Measurements from ENCODE around the gene FOXP1.
"Not testable (repeated sequence)": the region's sequence is repeated elsewhere in the genome, so short reads cannot be mapped to it uniquely, and the experiment has no call there.

The FOXP1 gene

GRCh38 chr3:71045917-71046282 is 537.6 kb downstream of the FOXP1 start:
- DNase-seq = no peak

DNA sequence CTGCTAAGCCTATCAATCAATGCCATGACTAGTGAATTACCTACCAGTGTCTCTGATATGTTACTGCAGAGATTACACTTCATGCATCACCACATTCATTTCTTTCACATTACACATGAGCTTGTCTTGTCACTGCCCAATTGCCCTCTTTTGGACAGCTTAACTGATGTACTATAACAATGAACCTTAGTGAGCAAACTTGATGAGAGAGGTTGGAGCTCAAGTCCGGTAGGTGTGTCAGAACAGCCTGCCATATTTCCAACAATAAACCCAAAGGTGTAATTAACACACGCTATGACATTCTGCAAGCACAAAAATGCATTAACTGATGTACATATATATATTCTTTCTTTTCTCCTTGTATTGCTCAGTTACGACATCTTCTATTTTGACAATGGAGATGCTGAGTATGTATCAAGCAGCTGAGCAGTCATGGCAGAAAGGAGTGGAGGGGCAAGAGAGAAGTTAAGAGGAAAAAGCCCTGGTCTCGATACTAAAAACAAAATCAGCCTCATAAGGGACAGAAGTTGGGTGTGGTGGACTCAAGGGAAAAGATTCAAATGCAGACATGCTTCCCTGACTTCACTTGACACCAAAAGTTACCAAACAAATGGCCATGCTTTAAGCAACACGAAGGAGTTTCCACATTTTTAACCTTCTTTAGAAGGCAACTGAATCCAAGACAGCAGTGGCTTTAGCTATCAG is 538.2 kb downstream of the FOXP1 start:
- no peak for DNase-seq

DNA sequence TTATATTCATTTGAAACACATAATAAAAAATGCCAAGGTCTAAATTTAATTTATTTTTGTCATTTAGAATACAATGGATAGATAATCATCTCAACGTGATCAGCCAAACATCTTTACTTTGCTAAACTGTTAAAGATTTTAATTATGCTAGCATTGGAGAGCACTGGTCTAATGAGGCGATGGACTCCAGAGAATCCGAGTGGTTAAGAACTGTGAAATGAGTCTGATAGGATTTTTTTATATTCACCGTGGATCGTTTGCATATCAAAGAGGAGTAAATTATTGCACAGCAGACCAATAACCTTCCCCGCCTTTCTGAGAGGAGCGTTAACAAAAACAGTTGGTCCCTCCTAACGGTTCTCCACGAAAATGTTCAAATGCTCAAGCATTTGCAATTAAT is 540.8 kb downstream of the FOXP1 start:
- no peak for DNase-seq

- DNase-seq = no peak
Observed at GRCh38 chr3:71041371-71041770, 542.2 kb downstream of the FOXP1 start.

DNA sequence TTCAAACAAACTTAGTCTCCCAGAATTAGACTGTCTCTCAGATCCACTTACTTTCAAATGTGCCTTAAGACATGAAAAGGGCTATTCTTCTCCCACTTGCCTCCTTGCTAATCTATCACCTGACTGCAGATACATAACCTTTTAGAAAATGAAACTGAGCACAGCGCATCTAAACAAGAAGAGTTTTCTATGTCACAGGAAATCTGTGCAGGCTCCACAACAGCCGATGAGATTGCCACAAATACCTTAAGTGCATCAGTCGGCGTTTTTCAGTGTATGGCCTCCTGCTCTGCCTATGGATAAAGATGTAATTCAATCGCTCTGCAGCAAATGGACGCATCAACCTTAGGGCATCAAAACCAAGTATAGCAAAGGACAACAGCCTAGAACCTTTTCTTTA is 544.2 kb downstream of the FOXP1 start:
- DNase-seq = no peak

GRCh38 chr3:71037775-71038174 is 545.8 kb downstream of the FOXP1 start:
- DNase-seq = no peak

DNA sequence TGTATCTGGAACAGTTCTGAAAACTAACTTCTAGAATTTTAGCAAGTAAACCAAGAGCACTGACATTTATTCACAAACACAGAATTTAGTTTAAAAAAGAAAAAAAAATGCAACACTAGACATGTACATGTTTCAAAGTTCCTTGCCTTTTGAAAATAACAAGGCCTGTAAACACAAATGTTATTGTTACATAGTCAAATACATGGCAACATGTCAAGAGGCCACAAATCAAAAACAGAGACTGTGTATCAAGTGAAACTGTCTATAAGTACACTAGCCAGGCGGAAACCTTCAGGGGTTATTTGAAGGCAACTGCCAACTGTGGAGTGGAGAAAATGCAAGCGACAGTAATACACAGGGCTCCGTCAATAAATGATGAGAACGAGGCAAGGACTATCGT is 547.6 kb downstream of the FOXP1 start:
- no peak for DNase-seq

DNA sequence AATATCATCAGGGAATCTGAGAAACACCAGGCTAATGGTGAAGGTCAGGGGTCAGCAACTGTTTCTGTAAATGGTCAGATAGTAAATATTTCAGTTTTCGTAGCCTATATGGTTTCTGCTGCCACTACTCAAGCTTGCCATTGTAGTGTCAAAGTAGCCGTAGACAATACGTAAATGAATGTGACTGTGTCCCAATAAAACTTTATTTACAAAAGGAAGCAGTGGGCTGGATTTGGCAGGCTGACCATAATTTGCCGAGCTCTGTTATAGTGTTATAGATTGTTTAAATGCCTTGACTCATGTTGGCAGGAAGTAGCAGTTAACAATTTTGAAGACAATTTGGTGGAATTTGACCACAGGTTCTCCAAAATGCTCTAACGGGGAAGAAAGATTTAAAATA is 548.2 kb downstream of the FOXP1 start:
- no peak for DNase-seq

GRCh38 chr3:71033681-71034220 is 549.8 kb downstream of the FOXP1 start:
- DNase-seq = no peak

DNA sequence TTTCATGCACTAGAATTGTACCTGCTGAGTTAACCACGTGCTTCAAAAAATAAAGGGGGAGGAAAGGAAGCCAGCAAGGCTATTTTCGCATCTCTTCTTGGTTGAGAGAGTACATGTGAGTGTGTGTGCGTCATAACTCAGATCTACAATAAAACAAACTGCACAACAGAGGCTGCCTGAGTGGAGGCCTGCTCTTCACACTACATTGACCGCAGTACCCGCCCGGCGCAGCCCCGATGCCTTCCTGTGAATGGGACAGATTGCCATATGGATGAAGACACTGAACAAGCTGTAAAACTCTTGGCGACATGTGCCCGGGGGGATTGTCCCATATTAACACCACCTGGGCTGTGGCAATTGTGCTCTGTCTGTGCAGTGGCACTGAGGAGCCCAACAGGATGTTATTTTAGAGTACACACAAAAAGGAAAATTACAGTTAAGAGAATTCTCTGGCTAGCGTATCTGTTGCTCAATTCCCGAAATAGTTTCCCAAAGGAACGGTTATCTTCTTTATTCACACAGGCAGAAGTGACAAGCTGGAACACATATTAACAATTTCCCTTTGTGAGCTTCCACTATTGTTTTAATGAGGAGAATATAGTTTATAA is 551.5 kb downstream of the FOXP1 start:
- DNase-seq = no peak

GRCh38 chr3:71031181-71031580 is 552.3 kb downstream of the FOXP1 start:
- no peak for DNase-seq

- DNase-seq = no peak
Observed at GRCh38 chr3:71030748-71031147, 552.8 kb downstream of the FOXP1 start.

DNA sequence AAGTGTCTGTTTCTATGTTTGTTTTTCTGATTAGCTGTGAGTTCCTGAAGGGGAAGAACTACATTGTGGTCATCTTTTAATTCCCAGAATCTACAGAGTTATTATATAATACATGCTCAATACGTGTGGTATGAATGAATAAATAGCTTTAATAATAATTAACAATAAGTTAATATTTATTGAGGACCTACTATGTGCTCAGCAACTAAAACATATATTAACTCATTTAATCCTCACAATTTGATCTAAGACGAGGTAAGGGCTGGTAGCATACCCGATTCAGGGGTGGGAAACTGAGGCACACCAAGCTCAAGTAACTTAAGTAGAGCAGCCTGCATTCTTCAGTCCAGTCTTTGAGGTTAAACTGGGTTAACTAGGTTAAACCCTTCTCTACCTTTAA is 553.8 kb downstream of the FOXP1 start:
- no peak for DNase-seq

- DNase-seq = no peak
Observed at GRCh38 chr3:71028802-71029201, 554.7 kb downstream of the FOXP1 start.

DNA sequence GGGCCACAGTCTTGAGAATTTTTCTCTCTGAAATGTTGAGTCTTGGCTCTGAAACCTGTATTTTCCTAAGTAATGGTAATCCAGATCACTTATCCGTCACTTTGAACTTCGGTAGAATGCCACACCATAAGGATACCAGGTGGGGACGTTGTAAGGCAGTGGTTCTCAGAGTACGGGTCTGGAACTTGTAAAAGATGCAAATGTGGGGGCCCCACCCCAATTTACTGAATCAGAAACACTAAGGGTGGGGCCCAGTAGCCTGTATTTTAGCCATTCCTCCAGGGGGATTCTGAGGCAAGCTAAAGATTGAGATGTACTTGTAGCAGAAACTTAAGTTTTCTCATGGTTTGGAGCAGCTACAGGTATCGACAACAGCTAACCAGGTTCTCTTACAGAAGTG is 555.3 kb downstream of the FOXP1 start:
- no peak for DNase-seq

DNA sequence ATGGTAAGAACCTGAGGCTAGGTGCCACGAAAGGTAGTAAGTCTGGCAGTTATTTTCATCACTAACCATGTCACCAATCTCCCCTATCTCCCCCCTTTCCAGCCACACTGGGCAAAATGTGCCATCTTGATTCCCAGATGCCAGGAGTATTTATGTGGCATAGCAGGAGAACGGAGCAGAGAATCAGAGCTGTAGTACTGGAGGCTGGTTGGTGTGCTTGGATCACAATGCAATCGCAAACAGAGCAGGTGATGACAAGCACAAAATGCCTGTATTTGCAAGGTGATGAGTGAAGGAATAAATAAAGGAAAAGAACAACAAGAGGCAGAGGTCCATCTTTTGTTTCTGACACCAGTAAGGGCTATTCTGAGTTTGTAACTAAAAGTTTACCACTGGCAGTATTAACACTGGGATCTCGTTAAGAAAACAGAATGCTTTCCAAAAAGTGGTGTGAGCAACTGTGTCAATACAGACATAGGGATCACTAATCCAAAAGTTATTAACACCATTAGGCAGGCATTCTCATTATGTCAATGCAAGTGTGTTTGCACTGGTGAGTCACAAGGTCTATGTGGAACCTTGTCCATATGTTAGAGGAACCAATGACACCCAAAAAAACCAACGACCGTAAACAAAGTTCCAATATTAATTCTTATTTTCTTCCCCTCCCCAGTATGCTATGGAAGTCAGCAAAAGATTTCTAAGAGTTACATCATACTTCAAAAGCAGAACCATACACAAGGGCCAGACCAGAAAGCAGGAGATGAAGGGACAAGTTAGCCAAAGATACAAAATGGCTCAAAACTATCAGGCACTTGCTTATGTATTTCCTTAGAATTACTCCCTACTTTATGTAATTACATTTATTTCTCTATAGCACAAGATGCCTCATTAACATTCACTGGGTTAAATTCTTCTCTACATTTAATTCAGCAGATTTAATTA is 556.6 kb downstream of the FOXP1 start:
- DNase-seq = no peak

- no peak for DNase-seq
Observed at GRCh38 chr3:71025516-71025915, 558.0 kb downstream of the FOXP1 start.

DNA sequence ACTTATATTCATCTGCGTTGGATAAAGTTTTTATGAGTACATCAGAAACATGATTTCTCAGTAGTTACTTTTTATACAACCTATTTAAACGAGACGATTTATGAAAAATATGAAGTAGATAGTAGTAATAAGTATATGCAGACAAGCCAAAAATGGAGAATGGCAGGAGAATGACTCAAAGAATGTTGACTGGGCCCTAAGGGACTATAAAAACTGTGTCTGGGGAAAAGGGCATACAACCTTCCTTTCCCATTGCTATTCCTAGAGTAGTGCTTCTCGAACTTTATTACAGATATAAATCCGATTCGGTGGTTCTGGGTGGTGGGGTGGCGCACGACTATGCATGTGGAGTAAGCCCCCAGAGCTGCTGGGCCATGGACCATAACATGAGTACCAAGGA is 558.5 kb downstream of the FOXP1 start:
- no peak for DNase-seq

- DNase-seq = no peak
Observed at GRCh38 chr3:71022551-71023335, 560.8 kb downstream of the FOXP1 start.

DNA sequence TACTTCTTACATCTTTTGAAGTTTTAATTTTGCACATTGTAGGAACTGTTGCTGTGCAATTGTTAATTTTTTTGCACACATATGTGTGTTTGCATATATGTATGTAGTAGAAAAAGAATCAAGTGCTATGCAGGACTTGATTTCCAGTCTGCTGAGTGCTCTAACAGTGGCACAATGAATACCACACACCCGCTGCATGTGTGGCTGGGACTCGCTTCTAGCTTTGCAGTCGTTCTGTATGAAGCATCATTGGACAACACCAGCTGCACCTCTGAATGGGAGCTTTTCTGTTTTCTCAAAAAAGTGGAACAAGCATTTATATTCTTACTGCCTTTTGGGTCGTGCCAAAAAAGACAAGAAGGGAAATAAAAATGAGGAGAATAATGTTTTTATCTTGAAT is 564.7 kb downstream of the FOXP1 start:
- DNase-seq = no peak

DNA sequence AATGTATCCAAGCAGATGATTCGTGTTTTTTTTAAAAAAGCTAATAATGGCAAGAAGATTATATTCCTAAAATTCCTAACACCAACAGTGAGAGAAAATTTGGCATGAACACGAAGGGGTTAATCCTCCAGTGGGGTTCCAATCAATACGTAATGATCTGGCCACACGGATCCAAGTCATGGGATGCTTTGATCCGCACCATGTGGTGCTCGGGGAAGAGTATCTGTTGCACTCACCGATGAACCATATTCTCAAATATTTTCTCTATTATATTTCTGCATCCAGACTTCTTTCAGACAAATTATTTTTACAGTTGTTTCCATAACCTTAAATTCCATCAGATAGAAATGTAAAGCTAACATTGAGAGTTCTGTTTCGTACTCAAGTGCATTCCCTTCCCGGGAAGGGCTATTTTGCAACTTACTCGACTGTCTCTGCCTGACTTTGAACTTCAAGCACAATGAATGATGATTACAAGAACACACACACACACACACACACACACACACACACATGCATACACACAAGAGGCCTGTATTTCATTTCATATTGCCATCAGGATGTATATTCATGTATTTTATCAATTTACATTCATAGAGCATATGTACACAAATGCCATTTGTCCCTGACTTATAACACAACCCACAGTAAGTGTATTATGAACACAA is 567.2 kb downstream of the FOXP1 start:
- no peak for DNase-seq

GRCh38 chr3:71014616-71015015 is 568.9 kb downstream of the FOXP1 start:
- DNase-seq = not testable (repeated sequence)
